Myocyte (in vitro differentiated cells): ENCODE measurements around the gene PIEZO2. TPM values are rescaled to one million over a fixed set of nuclear protein-coding genes. Genes with fewer than 3 reads are reported as not detected.
A peak's percentile ranks its signal among the peaks of the same experiment; 100 is the strongest.

Source experiments
- DNase-seq: peaks from one replicate; pipeline ENCODE4 v3.0.0-alpha.2; 2012; ENCODE audit warnings: low read depth
- total RNA-seq: library from RNA; depleted of rRNA; stranded (reverse); fragments of >200 nt; gene quantifications from 2 replicates; pipeline ENCODE4 v1.2.3, GENCODE V29; 2014

Gene PIEZO2
- total RNA-seq, 1 donor from 2014 or later = 7.5 TPM

- DNase-seq = no peak
These were observed 397.7 kb downstream of the PIEZO2 start for GRCh38 chr18:10751653-10752052.

GRCh38 chr18:10750191-10751035 lies 399.0 kb downstream of the PIEZO2 start:
- DNase-seq = no peak

- DNase-seq = no peak
These were observed 400.7 kb downstream of the PIEZO2 start for GRCh38 chr18:10748641-10749040.

- no peak for DNase-seq
These were observed 403.4 kb downstream of the PIEZO2 start for GRCh38 chr18:10745971-10746370.

- DNase-seq = no peak
These were observed 404.1 kb downstream of the PIEZO2 start for GRCh38 chr18:10745219-10745618.

- DNase-seq = no peak
These were observed 405.6 kb downstream of the PIEZO2 start for GRCh38 chr18:10743766-10744165.

- no peak for DNase-seq
These were observed 410.2 kb downstream of the PIEZO2 start for GRCh38 chr18:10739152-10739551.

GRCh38 chr18:10736984-10737383 lies 412.4 kb downstream of the PIEZO2 start:
- peak; percentile 39 for DNase-seq

- DNase-seq = no peak
These were observed 416.4 kb downstream of the PIEZO2 start for GRCh38 chr18:10732990-10733389.

GRCh38 chr18:10727477-10727876 lies 421.9 kb downstream of the PIEZO2 start:
- peak; percentile 95 for DNase-seq

- no peak for DNase-seq
These were observed 422.9 kb downstream of the PIEZO2 start for GRCh38 chr18:10726198-10727068.

GRCh38 chr18:10724666-10725065 lies 424.7 kb downstream of the PIEZO2 start:
- no peak for DNase-seq

- DNase-seq = no peak
These were observed 425.9 kb downstream of the PIEZO2 start for GRCh38 chr18:10723496-10723895.

- DNase-seq = no peak
These were observed 430.6 kb downstream of the PIEZO2 start for GRCh38 chr18:10718809-10719208.

- peak; percentile 46 for DNase-seq
These were observed 433.6 kb downstream of the PIEZO2 start for GRCh38 chr18:10715791-10716190.

- DNase-seq = no peak
These were observed 436.0 kb downstream of the PIEZO2 start for GRCh38 chr18:10713409-10713808.

GRCh38 chr18:10707294-10707693 lies 442.1 kb downstream of the PIEZO2 start:
- DNase-seq = no peak

GRCh38 chr18:10705786-10706185 lies 443.6 kb downstream of the PIEZO2 start:
- DNase-seq = no peak

- DNase-seq = no peak
These were observed 444.1 kb downstream of the PIEZO2 start for GRCh38 chr18:10705291-10705690.

GRCh38 chr18:10702206-10702605 lies 447.2 kb downstream of the PIEZO2 start:
- no peak for DNase-seq

- peak; percentile 6 for DNase-seq
These were observed 459.0 kb downstream of the PIEZO2 start for GRCh38 chr18:10690366-10690765.

GRCh38 chr18:10690035-10690329 lies 459.4 kb downstream of the PIEZO2 start:
- no peak for DNase-seq
